ENCODE measurements around the gene ADSL.

The ADSL gene

DNA sequence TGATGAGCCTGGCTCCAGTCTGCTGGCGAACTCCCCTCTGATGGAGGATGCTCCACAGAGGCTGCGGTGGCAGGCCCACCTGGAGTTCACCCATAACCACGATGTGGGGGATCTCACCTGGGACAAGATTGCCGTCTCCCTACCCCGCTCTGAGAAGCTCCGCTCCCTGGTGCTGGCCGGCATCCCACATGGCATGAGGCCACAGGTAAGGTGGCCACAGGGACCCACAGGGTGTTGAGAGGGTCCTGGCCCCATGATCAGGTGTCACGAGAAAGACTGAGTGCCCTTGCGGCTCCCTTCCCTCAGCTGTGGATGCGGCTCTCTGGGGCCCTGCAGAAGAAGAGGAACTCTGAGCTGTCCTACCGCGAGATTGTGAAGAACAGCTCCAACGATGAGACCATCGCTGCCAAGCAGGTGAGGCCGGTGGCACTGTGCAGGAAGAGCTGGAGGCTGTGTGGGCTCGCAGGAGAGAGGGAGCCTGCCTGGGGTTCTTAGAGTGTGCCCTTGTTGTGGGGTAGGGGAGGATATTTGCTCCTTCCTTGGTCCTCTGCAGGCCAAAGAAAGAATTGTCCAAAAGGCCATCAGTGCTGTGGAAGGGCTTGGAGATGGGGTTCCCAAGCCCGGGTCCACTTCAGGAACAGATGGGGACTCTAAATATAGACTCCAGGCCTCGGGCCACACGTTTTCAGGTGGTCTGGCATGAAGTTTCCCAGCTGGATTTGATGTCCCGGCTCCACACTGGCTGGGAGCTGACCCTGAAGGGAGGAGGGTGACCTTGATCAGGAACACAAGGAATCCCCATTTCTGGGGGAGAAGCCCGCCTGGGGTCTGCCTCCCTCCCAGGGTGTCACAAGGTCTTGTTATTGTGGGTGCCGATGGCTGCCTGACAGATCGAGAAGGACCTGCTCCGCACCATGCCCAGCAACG, 58.2 kb downstream of the ADSL start:
- no peak for DNase-seq (ENCODE audit: low read depth, low spot score)

DNA sequence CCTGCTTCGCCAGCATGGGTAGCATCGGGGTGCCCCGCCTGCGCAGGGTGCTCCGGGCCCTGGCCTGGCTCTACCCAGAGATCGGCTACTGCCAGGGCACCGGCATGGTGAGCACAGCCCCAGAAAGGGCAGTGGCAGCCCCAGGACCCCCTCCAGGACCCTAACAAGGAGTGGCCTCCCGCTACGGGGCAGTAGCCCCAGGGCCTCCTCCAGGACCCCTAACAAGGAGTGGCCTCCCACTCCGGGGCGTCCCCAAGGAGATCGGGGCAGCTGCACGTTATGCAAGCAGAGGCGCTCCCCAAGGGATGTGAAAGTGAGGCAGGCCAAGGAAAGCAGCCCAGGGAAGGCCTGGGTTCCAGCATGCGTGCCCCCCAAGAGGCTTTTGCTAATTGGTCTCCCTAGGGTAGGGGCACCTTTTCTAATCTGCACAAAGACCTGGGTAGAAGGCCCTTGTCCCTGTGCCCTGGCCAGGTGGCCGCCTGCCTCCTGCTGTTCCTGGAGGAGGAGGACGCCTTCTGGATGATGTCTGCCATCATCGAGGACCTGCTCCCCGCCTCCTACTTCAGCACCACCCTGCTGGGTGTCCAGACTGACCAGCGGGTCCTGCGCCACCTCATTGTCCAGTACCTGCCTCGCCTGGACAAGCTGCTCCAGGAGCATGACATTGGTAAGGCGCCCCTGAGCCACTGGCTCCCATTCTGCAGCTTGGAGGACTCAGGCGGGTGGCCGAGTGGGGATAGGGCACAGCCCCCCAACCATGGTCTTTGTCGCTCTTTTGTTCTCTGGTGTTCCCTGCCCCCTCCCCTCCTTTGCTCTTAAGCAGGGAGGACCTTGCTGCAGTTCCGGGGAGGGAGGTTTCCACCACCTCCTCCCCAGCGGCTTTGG, 59.1 kb downstream of the ADSL start:
- DNase-seq (ENCODE audit: low read depth, low spot score) = no peak

DNA sequence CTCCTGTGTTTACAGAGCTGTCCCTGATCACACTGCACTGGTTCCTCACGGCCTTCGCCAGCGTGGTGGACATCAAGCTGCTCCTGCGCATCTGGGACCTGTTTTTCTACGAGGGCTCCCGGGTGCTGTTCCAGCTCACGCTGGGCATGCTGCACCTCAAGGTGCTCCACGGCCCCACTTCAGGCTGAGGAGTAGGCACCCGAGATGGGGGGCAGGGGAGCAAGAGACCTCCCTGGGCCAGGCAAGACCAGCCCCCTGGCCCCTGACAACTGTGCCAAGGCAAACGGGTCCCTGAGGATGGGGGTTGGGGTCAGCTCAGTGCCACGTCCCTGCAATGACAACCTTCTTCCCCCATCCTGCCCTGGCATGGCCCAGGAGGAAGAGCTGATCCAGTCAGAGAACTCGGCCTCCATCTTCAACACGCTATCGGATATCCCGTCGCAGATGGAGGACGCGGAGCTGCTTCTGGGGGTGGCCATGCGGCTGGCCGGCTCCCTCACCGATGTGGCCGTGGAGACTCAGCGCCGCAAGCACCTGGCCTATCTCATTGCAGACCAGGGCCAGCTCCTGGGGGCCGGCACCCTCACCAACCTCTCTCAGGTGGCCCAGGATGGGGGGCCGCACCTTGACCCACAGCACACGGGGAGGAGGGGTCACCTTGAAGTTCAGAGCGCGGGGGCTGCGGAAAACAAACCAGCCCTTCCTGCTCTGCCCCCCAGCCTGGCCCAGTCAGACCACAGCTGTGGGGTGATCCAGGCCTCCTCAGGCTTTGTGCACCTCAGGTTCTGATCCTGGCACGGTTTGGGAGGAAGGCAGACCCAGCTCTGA, 60.0 kb downstream of the ADSL start:
- DNase-seq (ENCODE audit: low read depth, low spot score) = no peak

DNA sequence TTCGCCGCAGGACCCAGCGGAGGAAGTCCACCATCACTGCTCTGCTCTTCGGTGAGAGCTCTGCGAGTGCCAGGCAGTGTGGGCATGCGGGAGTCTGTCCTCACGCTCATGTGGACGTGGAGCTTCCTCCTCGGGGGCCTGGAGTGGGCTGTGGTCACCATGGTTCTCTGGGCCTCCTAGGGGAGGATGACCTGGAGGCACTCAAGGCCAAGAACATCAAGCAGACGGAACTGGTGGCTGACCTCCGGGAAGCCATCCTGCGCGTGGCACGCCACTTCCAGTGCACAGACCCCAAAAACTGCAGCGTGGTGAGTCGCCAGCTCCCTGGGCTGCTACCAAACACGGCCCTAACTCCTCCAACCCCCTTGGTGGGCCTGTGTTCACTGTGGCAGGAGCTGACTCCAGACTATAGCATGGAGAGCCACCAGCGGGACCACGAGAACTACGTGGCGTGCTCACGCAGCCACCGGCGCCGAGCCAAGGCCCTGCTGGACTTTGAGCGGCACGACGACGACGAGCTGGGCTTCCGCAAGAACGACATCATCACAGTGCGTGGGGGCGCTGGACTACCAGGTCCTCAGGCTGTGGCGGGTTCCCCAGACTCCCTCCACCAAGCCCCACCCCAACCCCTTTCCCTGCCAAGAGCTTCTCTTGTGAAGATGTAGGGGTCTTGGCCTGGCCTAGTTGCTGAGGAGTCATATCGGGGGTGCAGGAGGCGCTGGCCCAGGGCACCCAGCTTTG, 60.9 kb downstream of the ADSL start:
- DNase-seq (ENCODE audit: low read depth, low spot score) = no peak

DNA sequence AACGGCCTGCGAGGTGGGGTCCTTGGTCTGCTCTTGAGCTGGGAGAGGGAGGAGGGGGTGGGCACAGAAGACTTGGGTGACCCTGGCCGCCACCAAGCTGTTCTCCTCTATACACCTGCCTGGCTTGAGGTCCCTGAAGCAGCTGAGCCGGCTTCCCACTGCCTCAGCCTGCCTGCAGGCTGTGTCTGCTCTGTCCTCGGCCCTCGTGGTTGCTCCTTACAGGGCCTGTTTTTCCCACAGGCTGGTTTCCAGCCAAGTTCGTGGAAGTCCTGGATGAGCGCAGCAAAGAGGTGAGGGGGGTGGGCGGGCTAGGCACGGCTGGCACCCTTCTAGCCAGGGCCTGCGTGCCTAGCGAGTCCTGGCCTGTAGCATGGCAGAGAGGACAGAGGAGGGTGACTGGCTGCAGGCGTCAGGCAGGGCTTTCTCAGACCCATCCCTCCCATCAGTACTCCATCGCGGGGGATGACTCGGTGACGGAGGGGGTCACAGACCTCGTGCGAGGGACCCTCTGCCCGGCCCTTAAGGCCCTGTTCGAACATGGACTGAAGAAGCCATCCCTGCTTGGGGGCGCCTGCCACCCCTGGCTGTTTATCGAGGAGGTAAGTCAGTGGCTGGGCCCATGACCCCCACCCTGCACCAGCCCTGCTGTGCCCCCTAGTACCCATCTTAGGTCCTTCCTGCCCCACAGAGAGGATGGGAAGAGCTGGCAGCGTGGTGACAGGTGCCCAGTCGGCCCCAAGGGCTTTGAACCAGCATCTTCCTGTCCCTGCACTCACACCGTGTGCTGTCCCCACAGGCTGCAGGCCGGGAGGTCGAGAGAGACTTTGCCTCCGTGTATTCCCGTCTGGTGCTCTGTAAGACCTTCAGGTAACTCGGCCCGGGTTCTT, 61.8 kb downstream of the ADSL start:
- no peak for DNase-seq (ENCODE audit: low read depth, low spot score)

DNA sequence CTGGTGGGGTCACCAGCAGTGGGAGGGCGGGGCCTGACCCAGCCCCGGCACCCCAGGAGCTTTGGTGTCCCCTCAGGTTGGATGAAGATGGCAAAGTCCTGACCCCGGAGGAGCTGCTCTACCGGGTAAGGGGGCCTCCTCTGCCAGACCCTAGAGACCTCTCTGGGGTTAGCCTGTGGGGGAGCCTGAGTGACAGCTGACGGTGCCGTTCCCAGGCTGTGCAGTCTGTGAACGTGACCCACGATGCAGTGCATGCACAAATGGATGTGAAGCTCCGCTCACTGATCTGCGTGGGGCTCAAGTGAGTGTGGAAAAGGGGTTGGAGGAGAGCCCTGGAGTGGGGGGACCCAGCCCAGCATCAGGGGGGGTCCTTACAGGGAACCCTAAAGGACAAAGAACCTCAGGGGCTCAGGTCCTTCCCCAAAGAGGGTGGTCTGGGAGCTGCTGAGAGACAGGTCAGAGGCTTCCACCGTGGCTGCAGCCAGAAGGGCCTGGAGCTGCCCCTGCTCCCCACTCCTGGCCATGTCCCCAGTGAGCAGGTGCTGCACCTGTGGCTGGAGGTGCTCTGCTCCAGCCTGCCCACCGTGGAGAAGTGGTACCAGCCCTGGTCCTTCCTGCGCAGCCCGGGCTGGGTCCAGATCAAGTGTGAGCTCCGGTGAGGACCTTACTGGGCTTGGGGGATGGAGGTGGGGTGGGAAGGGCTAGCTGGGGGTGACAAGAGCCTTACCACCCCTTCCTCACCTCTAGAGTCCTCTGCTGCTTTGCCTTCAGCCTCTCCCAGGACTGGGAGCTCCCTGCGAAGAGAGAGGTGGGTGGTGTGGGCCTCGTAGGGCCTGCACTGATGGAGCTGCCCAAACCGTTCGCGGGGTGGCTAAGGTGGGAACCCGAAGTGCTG, 62.7 kb downstream of the ADSL start:
- no peak for DNase-seq (ENCODE audit: low read depth, low spot score)

DNA sequence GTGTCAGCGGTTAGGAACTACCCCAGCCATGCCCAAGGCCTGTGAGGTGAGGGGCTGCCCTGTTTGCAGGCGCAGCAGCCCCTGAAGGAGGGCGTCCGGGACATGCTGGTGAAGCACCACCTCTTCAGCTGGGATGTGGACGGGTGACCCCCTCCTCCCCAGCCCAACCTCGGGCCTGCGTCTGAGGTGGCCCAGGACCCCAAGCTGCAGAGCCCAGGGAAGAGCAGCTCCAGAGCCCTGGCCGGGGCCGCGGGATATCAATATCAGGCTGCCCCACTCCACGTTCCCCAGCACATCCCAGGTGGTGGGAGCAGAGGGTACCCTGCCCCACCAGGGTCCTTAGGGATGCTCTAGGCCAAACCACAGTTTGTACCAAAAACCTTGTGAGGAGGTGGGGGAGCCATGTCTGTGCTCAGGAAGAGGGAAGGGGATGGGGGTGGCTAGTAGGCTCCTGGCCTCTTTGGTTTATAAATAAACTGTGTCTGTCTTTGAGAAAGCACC, 63.4 kb downstream of the ADSL start:
- DNase-seq (ENCODE audit: low read depth, low spot score) = no peak

DNA sequence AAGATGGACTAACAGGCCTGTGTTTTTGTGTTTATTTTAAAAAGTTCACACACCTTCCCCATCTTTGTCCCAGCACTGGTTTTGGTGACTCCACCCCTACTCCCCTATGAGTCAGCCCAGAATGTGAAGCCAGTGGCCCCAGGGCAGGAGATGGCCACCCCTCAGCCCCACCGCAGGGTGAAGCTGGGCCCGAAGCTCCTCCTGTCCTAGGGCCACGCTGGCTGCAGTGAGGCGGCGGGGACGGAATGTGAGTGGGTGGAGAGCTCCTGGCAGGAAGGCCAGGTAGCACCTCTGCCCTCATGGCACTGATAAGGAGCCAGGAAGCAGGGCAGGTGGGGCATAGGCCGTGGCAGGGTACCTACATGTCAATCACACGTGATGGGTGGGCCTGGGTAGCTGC, 64.0 kb downstream of the ADSL start:
- no peak for DNase-seq (ENCODE audit: low read depth, low spot score)

DNA sequence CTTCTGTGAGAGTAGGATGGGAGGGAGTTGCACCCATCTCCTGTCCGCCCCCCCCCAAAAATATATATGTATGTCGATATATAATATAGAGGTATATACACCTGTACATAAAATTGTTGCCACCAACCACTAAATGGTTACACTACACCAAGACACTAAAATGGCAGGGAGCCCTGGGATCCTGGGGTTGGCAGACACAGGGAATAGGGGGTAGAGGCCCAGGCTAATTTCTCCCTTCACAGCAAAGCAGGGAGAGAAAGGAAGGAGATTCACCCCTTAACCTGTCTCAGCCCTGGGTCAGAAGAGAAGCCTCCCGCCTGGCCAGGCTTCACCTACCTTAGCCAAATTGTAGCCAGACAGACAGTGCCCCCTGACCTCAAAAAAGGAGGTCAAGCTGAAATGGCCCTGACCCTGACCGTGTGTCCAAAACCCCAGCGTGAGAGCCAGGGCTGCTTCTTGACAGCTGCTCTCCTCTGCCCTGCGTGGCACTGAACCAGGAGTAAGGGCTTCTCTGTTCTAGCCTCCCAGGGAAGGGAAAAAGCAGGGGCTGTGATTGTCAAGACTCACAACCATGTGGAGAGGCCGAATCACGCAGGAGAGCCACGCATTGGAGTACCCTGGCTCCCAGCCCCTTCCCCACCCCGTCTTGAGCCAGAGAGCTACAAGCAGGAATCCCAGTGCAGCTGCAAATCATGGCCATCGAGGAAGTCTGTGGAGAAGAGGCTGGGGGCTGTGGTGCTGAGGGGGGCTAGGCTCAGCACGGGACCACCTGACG, 64.6 kb downstream of the ADSL start:
- no peak for DNase-seq (ENCODE audit: low read depth, low spot score)

DNA sequence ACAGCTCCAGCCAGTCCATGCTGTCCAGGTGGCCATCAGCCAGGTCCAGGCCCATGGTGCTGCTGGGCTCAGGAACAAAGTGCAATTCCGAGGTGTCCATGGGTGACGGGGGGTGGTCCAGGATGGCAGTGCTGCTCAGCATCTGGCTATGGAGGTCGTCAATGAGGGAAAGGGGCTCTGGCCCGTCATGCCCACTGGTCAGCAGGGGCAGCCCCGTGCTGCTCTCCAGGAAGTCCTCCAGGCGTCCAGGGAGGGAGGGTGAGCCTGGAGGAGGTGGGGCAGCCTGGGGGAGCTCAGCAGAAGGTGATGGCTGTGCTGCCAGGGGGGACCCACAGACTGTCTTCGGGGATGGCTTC, 65.2 kb downstream of the ADSL start:
- no peak for DNase-seq (ENCODE audit: low read depth, low spot score)

DNA sequence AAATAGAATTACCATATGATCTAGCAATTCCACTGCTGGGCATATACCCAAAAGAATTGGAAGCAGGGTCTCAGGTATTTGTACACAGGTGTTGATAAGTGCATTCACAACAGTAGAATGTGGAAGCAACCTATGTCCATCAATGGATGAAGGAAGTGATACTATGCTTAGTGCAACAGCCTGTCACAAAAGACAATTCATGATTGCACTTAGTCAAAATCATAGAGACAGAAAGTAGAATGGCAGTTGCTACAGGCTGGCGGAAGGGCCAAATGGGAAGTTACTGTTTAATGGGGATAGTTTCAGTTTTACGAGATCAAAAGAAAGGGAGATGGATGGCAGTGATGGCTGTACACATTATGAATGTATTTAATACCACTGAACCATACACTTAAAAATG, 66.1 kb downstream of the ADSL start:
- no peak for DNase-seq (ENCODE audit: low read depth, low spot score)

DNA sequence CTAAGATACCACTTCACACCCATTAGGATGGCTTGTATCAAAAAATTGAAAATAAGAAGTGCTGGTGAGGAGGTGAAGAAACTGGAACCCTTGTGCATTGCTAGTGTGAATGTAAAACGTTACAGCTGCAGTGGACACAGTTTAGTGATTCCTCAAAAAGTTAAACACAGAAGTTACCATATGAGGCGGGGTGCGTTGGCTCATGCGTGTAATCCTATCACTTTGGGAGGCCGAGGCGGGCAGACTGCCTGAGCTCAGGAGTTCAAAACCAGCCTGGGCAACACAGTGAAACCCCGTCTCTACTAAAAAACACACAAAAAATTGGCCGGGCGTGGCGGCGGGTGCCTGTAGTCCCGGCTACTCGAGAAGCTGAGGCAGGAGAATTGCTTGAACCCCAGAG, 67.6 kb downstream of the ADSL start:
- DNase-seq (ENCODE audit: low read depth, low spot score) = no peak

DNA sequence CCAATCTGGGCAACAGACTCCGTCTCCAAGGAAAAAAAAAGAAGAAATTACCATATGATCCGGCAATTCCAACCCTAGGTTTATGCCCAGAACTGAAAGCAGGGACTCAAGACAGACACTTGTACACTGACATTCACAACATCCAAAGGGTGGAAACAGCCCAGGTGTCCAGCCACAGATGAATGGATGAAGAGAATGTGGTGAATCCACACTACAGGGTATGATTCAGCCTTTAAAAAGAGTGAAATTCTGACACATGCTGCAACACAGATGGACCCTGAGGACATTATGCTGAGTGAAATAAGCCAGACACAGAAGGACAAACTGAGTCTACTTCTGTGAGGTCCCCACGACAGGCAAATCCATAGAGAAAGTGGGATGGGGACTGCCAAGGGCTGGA, 68.0 kb downstream of the ADSL start:
- no peak for DNase-seq (ENCODE audit: low read depth, low spot score)

DNA sequence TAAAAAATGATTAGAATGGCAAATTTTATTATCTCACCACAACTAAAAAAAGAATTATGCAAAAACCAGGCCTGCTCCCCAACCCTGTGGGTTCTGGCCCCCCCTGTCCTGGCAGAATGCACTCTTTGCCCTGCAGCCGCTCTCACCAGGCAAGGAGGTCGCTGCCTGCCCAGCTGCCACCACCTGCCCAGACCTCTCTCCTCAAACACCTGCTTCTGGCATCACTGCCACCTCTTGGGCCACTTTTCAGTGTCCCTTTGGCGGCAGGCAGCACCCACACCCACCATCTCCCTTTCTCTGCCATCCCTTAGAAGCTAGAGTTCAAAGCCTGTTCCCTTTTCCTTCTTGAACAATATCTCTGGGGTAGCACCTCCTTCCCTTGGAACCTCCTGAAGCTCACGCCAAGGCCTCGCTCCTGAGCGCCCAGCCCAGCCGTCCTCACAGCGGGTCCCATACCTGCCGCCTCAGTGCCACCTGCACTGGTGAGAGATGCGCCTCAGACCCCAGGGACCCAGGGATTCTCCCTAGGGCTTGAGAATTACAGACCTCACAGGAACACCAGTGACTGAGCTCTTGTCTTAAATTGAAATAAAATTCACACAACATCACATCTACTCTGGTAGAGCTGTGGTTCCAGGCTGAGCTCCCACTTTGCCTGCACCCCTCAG, 68.7 kb downstream of the ADSL start:
- DNase-seq (ENCODE audit: low read depth, low spot score) = no peak

DNA sequence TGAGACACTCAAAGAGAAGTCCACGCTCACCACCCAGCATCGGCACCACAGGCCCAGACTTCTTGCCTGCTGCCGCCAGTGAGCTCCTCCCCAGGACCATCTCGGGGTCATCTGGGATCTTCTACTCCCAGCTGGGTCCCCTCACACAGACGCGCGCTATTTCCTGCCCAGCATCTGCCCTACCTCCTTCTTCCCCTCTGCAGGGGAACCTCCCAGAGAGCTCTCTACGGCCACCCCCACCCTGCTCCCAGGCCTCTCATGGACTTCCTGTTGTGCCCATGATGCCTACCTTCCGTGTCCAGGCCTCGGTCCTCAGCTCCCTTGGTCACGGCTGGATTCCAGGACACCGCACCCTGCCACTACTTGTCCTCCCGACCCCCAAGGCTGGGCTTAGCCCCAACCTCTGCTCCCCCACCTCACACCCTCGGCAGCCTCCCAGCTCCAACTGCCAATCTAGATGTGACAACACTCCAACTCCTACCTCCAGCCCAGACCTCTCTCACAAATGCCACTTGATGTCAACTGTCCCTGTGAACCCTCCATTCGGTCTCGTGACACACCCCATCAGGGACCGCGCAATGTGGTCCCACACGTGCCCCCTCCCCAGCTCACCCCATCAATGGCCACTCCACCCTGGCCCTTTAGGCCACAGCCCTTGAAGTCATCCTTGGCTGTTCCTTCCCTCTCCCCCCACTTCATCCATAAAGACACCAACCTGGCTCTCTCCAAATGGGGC, 69.4 kb downstream of the ADSL start:
- no peak for DNase-seq (ENCODE audit: low read depth, low spot score)

DNA sequence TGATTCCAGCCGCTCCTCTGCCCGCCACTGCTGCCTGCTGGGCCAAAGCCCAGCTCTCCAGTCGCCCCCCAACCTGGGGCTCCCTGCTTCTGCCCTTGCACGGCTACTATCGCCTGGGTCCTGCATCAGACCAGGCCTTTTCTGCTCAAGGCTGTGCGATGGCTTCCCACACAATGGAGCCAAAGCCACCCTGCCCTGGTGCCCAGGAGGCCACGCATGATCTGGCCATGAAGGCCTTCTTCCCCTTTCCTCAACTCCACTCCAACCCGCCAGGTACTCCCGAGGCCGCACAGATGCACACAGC, 69.9 kb downstream of the ADSL start:
- no peak for DNase-seq (ENCODE audit: low read depth, low spot score)

DNA sequence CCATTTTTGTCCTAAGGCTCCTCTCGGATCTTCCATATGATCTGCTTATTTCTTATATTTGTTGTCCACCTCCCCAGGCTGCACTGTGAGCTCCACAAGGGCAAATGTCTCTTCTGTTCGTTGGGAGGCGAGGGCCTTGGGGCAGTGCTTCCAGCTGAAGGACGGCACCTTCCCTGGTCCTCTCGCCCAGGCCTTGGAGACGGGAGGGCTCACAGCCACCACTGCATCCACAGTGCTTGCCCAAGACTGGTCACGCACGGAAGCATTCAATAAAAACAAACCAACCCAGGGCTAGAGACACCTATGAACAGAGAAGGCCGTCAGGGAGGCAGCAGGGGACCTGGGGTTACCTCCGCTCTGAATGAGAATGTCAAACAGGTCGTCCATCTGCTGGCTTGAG, 70.3 kb downstream of the ADSL start:
- no peak for DNase-seq (ENCODE audit: low read depth, low spot score)
